Breast epithelium (tissue), 3 donors: Measurements from ENCODE around the gene LOXL4.

Experiments used
- CTCF ChIP-seq, 3 donors: fragments of 450-650 bp; IDR thresholded peaks; one replicate each; pipeline ENCODE4 v1.5.1; 2016 to 2017; ENCODE audit warnings: antibody characterized with exemption in 3 of 3, mild to moderate bottlenecking in 3 of 3, moderate library complexity in 3 of 3
- POLR2A ChIP-seq: fragments of 450-650 bp; IDR thresholded peaks from one replicate; pipeline ENCODE4 v1.6.1; 2016; ENCODE audit warnings: antibody characterized with exemption, mild to moderate bottlenecking, moderate library complexity
- POLR2AphosphoS5 ChIP-seq, 3 donors: sonication (generic); formaldehyde crosslinking; IDR thresholded peaks; one replicate each; pipeline ENCODE4 v1.6.1; 2017; ENCODE audit warnings: antibody characterized with exemption in 3 of 3

DNA sequence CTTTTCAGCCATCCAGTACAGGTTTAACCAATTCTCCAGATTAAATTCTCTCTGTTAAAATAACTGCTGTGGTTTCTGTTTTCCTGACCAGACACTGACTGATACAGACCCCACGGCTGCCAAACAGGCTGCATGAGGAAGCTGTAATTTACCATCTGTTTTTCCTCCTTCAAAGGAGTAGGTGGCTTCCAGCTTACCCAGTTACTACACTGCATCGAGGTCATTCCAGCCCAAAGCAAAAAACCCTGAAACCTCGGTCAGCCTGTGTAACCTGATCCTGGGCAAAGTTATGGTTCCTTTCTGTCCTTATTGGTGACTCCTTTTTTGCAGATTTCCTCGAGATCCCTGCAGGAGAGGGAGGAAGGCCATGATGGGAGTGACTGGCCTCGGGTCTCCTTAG, 27.9 kb upstream of the LOXL4 start:
- TF ChIP-seq CTCF (IDR thresholded peaks at IDR 0.05), result no peak
- TF ChIP-seq POLR2AphosphoS5 (IDR thresholded peaks at IDR 0.05), result no peak
- TF ChIP-seq POLR2A, result no peak
